SKM-1 treated with dmso at 0.1 percent for 144 hours (cell line): Measurements from ENCODE around the gene POGLUT3.

Experiments used
- DNase-seq: peaks from one replicate; lab custom pipeline; 2025; ENCODE audit not compliant: unreplicated experiment; lab: John Stamatoyannopoulos, UW

Gene POGLUT3

DNA sequence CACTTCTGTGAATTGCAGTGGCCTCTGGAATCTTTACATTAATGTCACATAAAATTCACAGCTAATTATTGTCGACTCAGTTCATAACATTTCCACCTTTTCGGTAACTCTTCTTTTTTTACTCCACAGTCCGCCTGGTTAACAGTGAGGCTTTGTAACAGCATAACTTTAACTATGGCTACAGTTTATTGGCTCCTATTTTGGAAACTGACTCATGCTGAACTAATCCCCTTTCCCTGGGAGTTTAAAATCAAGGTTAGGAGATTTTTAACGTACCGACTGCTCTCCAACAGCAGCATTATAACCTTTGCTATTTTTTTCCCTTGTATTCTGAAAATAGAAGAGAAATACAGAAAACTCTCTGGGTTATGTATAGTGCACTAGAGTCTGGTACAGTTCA lies 3.2 kb upstream of the POGLUT3 start:
- no peak for DNase-seq

DNA sequence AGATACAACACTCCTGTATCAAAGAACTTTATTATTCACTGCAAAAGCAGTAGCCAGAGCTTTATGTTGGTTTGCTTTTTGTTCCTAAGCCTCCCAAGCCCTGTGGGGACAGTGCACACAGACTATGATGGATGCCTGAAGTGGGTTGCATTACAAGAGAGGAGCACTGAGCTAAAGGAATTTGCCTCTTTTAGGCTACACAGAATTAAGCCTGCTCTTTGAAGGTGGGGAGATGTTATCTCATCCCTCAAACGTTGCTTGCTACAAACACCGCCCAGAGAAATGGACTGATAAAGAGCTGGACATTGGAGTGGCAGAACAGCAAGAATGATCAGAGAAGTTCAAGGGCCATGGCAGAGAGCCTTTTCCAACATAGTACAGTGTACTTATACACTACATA lies 2.5 kb upstream of the POGLUT3 start:
- DNase-seq: no peak

DNA sequence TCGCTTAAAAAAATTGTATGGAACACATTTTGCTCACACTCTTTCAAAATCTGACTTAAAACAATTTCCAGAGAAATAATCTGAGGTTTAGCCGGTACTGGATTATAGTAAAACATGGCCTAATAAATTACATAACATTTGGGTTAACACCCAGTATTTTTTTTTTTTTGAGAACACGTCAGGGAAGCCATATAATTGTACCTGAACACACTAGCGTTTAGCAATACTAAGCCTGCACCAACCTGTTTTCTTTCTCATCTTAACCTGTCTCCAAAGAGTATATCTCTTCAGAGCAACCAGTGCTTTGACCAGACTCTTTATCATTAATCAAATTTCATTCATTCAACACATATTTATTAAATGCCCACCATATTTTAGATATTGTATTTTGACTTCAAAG lies 2.0 kb upstream of the POGLUT3 start:
- no peak for DNase-seq

DNA sequence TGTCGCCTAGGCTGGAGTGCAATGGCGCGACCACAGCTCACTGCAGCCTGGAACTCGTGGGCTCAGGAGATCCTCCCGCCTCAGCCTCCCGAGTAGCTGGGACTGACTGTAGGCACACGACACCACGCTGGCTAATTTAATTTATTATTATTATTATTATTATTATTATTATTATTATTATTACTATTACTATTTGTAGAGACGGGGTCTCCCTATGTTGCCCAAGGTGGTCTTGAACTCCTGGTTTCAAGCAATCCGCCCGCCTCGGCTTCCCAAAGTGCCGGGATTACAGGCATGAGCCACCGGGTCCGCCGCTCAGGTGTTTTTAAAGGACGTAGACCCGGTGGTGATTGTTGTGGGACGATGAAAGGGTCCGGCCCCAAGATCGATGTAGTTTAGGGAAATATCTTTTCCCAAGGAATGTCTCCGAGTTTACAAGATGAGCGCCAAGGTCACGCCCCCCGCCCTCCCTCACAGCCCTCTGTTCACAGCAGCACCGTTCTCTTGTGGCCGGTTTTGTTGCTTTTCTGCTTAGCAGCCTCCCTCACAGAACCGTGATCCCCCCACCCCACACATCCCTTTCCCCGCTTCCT lies 728 bp upstream of the POGLUT3 start:
- no peak for DNase-seq

DNA sequence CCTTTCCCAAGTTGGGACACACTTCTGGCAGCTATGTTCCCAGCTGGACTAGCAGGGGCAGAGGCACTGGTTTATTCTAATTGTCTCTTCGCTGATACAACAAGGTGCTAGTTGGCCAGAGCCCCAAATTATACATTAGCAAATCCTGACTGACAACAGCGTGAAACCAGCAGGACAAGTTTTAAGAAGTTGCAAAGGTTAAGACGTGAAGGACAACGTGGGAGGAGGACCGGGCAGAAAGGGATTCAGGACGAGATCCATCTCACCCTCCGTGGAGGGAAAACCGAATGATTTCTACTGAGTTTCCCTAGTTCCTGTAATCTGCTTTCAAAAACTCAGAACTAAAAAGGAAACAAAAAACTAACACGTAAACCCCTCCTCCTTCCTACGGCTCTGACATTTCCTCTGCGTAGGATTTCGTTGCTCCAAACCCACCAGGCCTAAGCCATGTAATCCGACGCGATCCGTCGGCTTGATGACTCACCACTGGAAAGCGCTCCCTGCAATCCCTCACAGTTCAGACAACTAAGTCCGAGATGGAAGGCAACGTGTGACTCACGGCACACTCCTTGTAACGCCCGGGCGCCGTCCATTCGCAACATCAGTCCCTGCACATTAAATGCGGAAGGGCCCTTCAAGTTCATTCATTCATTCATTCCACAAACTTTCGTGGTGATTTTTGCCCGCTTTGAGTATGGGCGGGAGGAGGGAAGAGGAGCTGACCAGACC lies 703 bp downstream of the POGLUT3 start:
- peak; percentile 85 for DNase-seq

DNA sequence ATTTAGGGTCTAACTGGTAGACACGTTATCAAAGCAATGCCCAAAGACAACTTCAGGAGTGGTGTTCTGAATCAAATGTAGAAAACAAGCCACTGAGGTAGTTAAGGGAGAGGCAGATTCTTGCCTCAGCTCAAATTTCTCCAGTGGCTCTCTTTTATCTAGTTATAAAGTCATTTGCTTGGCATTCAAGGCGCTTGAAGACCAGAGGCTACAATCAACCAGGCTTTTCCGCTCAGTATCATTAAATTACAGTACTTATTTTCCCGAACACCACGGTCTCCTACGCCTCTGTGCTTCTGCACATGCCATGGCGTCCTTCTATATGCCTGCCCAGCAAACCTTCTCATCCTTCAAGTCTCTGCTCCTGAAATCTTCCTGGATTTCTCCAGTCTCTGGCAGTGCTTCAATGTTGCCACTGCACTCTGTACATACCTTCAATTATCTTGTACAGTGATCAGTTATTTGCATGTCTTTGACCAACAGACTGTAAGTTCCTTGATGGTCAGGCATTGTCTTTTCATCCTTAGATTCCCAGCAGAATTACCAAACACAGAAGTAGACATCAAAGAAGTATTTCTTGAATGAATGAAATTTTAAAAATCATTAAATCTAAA lies 1.4 kb downstream of the POGLUT3 start:
- no peak for DNase-seq

DNA sequence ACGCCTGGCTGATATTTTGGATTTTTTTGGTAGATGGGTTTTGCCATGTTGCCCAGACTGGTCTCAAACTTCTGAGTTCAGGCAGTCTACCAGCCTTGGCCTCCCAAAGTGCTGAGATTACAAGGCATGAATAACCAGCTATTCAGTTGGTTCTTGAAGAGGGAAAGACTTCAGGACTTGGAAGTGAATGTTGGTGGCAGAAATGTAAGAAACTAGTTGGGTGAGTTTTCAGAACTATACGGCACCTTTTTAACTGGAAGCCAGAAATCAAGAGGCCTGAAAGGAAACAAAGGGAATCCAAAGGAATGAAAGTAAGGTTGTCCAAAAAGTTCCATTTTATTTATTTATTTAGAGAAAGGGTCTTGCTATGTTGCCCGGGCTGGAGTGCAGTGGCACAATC lies 2.9 kb downstream of the POGLUT3 start:
- no peak for DNase-seq

DNA sequence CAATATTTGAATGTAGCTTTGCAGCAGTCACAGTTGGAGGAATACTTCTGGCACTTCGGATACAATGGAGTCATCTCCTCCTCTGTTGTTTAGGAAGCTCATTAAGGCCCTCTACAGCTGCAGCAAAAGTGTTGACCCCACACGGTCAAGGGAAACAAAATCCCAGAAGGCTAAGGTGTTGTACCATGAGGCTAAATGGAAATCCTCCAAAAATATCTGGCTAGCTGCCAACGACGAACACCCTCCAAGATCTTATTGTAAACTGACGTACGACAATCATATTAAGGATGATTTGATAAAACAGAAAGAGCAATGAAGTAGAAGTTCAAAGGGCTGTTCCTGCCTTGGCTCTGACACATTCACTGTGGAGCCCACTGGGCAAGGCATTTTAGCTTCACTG lies 4.0 kb downstream of the POGLUT3 start:
- DNase-seq: no peak

DNA sequence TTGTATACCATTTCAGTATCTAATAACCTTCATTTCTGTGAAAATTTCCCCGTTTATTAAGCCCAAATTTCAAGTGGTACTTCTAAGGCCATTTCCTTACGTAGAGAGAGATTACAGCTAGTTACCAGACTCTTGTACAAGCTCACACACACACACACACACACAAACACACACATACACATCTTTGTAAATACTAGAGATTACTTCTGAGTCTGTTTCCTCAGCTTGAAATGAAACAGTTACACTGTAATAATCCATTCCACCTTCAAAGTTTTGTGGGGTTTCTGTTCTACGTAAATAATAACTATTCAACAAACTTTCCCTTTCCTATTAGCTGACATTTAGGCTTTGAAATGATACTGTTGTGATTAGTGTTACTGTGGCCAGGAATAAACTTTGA lies 6.2 kb downstream of the POGLUT3 start:
- DNase-seq: no peak

DNA sequence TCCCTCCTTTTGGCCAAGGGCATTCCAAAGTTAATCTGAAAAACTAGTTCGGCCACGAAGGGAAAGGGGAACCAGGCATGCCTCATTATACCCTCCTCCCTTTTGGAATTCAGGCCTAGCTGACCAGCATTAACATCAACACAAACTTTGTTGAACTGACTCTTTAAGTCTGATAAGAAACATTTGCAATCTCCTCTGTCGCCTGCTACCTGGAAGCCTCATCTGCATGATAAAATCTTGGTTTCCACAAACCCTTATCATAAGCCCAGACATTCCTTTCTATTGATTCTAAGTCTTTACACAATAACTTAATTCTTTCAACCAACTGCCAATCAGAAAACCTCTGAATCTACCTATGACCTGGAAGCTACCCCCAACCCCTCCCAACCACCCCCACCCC lies 11.4 kb downstream of the POGLUT3 start:
- DNase-seq: no peak

DNA sequence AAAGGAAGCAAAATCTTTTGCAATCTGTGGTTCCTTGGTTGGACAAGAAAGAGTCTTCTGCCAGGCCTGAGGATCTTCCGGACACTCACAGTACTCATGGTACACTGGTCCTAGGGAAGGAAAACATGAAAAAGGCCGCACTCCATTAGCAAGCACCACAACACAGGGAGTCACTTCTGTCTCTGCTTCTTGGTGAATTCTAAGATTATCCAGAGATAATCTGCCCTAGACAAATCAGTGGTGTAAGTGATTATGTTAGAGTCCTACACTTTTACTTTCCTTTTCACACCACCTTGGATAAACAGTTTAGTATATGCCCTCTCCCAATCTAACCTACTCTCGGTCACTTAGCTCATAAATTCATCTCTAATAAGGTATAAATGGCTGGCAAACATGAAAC lies 11.9 kb downstream of the POGLUT3 start:
- no peak for DNase-seq

DNA sequence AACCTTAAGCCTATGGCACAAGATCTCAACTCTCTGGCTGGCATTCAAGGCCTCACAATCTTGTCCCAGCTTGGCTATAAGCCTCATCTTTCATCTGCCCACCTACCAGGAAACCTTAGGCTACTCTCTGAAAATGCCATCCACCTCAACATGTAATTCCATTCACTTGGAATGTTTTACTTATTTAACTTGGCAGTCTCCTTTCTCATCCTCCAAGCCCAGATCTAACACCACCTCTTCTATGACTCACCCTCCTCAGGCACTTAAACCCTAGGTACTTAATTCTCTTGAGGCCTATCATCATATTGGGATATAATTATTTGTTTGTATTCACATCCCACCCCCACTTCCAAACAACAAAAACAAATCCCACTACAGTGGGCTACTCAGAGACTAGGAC lies 15.0 kb downstream of the POGLUT3 start:
- no peak for DNase-seq

DNA sequence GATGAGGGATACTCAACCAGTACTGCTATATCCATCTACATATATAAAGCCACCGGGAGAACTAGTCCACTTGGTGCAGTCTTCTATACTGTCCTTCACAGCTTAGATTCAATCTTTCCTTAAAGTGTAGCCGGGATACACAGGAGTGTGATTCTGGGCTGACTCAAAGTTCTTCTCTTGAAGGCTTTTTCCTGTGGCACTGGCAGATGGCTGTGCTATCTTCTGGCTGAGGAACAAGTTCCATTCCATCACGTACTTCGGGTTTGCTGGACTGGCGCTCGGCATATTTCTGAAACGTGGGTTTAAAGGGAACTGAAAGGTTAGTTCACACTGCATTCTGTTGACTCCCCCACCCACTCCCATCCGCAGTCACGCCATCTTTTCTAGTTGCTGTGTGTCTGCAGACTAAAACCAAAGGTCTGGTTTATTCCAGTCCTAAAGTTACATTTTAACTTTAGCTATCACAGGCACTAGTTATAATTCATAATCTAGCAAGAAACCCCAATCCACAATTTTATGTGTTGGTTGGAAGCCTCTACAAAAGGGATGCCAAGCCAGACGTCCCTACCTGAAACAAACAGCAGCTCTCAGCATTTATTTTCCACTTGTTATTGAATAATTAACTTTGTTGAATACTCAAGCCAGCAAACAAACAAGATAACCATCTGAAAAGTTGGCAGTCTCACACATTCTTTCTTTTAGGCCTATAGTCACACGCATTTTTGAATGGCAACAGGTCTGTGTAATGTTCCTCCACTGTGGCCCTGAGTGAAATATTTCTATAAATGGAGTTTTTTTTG lies 23.3 kb downstream of the POGLUT3 start:
- no peak for DNase-seq

DNA sequence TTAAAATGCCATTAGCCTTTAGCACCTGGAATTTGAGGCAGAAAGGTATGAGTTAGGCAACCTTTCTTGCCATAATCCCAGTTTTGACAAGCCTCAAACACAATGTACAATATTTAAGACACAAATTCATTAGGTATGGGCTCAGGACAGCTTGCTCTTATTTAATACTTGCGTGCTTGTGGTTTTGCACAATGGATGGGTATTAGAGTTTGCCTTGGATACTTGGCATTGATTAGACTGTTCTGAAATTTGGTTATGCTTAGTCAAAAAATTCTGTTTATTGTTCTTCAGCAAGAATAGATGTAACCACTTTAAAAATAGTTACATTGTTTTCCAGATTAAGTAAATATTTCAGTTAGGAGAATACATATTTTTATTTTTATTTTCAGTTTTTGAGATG lies 25.5 kb downstream of the POGLUT3 start:
- no peak for DNase-seq

DNA sequence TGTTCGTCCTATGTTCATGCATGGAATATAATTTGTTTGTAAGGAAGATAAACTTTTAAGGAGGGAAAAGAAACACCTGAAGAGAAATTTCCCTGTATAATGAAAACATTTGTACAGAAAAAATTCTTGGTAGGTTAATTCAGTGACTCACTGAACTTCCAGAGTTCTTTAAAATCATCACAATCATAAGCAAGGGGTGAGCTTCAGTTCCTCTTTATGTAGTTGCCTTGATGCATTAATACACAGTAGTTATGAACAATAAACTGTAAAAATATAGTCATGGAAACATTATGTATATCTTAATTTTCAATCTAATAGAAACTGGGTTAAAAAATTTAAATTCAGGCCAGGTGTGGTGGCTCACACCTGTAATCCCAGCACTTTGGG lies 29.7 kb downstream of the POGLUT3 start:
- no peak for DNase-seq

DNA sequence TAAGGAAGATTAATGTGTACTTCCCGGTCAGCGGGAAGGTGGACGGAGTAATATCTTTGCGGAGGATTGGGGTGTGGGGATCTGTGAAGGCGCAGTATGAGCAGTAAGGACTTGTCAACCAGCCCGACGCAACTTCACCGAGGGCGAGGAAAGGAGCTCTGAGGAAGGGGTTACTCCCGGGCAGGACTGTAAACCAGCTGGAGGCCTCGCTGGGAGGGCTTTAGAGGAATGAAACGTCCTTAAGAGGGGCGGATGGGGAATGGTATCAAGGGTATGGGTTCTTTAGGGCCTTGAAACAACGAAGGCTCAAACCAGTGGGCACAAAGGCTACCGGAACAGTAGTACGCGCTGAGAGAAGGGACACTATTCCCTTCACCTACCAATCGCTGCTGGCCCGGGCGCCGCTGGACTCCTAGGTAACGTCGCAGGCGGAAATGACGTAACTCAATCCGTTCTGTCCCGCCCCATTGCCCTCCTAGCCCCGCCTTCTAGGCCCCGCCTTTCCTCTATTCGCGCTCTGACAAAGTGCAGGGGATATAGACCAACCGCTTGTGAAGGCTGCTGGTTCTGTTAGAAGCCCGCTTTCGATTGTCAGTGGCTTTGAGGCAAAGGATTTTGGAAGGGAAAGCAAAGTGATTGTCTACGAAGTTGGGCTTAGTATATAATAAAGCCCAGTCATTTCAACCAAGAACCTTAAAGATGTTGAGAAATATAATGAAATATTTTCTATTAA lies 30.9 kb downstream of the POGLUT3 start, which contains the start of gene C11orf65:
C11orf65 (minus strand) TSS at position 439 of the 733 bp plus-strand sequence. CDS start 5,970 bp downstream, outside the sequence.
- peak; percentile 94 for DNase-seq

DNA sequence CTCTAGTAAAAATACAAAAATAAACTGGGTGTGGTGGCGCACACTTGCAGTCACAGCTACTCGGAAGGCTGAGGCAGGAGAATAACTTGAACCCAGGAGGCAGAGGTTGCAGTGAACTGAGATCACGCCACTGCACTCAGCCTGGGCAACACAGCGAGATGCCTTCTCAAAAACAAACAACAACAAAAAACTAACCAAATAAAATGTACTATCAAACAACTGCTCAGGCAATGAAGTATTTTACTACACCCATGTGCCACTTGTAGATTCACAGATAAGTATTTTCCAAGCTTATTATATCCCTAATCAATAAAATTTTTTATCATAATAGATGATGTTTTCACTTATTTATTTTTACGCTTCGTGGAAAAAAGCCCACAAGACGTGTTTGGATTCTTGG lies 31.8 kb downstream of the POGLUT3 start:
- no peak for DNase-seq

DNA sequence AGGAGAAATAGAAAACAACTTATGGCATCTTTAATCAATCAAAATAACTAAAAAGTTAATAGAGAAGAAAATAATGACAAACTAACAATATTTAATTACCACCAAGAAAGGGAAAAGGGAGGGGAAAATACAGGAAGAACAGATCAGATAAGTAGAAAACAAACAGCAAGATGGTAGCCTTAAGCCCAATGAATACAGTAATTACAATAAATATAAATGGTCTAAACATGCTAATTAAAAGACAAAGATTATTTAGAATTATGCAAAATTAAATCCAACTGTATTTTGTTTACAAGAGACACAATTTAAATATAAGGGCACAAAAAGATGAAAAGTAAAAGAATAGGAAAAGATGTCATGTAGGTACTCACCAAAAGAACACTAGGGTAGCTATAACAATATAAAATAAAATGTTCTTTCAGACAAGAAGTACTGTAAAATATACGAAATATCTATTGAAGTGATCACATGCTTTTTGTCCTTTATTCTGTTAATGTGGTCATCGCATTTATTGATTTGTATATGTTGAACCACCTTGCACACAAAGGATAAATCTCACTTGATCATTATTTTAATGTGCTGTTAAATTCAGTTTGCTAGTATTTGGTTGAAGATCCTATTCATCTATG lies 44.9 kb downstream of the POGLUT3 start:
- no peak for DNase-seq
